GM21526 (cell line): Measurements from ENCODE around the gene TMEM156.
"Not testable (repeated sequence)": the region's sequence is repeated elsewhere in the genome, so short reads cannot be mapped to it uniquely, and the experiment has no call there.

Experiments
- ATAC-seq: cut with Tn5 transposase; IDR thresholded peaks from one replicate; pipeline ENCODE4 v1.9.1; 2021; ENCODE audit warnings: moderate library complexity; ENCODE audit not compliant: unreplicated experiment, low FRiP score

Gene TMEM156

DNA sequence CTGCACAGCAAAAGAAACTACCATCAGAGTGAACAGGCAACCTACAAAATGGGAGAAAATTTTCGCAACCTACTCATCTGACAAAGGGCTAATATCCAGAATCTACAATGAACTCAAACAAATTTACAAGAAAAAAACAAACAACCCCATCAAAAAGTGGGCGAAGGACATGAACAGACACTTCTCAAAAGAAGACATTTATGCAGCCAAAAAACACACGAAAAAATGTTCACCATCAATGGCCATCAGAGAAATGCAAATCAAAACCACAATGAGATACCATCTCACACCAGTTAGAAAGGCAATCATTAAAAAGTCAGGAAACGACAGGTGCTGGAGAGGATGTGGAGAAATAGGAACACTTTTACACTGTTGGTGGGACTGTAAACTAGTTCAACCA is 30.2 kb downstream of the TMEM156 start:
- ATAC-seq: not testable (repeated sequence)

DNA sequence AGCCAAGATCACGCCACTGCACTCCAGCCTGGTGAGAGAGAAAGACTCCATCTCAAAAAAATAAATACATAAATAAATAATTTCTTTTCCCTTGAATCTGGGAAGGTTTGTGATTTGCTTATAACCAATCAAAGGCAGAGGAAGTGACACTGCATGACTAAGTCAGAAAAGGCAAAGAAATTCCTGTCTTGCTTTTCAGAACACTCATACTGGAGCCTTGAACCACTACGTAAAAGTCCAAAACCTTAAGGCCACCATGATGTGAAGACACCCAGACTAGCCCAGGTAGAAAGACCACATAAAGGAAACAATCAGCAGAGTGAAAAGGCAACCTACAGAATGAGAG is 36.6 kb downstream of the TMEM156 start:
- ATAC-seq: no peak

DNA sequence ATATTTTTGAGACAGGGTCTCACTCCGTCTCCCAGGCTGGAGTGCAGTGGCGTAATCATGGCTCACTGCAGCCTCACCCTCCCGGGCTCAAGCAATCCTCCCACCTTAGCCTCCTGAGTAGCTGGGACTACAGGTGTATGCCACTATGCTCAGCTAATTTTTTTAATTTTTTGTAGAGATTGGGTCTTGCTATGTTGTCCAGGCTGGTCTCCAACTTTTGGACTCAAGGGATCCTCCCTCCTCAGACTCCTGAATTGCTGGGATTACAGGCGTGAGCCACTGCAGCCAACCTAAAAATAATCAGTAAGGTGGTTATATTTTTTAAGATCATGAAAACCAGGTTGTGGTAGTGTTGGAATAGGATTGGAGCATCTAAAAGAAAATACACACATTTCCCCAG is 38.1 kb downstream of the TMEM156 start:
- ATAC-seq: no peak

DNA sequence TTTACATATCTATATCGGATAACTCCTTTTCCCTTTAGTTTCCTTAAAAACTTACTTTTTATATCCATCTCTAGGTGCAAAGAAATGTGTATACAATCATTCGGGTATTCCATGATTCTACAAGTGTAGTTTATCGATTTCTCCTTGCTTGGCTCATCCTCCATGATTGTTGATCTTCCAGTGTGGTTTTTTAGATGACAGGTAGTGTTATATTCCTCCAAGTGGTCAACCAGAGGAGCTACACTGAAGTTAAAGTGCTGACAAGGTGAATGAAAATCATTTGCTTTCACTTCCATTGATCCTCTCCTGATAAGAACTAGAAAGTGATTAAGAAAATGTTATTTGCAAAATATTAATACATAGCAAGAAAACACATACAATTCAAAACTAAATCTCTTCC is 38.5 kb downstream of the TMEM156 start:
- no peak for ATAC-seq

DNA sequence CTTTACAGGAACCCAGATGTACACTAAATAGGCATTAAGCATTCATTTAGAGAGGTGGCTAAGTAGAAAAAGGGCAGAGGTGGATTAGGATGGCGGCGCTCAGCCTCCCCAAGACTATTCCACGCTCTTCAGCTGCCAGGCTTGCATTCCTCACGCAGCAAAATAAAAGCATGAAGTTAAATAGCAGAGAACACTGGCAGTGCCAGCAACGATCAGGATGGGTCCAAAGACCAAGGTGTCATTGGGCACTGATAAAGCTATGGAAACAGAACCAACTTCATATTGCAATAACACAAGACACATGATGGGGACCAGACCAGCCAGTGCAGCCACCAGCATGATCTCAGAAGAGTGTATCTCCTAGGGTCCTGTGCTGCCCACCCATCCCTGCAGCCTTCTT is 42.0 kb downstream of the TMEM156 start:
- no peak for ATAC-seq

DNA sequence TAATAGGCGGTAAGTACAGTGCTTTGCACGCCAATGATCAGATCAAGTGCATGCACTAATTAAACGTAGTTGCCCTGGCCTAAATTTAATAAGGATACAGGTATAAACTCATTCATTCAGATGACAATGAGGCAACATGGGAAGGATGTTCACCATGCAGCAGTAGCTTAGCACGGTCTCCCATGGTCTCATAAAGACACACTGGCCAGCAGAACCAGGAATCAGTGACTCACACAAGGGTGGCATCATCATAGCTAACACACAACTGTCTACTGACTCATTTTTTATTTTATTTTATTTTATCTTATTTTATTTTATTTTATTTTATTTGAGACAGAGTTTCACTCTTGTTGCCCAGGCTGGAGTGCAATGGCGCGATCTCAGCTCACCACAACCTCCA is 42.7 kb downstream of the TMEM156 start:
- ATAC-seq: no peak

DNA sequence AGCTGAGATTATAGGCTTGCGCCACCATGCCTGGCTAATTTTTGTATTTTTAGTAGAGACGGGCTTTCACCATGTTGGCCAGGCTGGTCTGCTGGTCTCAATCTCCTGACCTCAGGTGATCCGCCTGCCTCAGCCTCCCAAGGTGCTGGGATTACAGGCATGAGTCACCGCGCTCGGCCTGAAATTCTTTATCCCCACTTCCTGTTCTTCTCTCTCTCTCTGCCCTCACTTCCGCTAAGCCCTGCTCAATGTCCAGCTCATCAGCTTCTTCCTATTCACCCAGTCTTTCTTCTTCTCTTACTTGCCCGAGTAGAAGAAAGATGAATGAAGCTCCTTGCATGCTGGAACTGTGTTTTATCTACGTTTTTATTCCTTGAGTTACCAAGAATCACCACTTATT is 43.9 kb downstream of the TMEM156 start:
- ATAC-seq: not testable (repeated sequence)

DNA sequence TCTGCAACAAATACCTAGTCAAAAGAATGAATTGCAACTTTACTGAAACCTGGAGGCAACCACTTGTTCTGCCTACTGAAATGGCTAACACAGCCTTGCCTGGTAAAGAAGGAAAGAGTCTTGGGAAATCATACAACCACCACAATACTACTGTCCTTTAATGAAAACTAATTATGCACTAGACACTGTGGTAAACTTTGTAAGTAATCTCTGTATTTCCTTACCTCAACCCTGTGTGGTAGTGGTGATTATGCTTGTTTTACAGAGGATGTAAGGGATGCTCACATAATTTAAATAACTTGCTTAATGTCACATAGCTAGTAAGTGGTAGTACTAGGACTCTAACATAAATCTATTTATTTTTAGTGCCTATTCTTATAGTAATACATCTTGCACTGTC is 44.7 kb downstream of the TMEM156 start:
- ATAC-seq: no peak

DNA sequence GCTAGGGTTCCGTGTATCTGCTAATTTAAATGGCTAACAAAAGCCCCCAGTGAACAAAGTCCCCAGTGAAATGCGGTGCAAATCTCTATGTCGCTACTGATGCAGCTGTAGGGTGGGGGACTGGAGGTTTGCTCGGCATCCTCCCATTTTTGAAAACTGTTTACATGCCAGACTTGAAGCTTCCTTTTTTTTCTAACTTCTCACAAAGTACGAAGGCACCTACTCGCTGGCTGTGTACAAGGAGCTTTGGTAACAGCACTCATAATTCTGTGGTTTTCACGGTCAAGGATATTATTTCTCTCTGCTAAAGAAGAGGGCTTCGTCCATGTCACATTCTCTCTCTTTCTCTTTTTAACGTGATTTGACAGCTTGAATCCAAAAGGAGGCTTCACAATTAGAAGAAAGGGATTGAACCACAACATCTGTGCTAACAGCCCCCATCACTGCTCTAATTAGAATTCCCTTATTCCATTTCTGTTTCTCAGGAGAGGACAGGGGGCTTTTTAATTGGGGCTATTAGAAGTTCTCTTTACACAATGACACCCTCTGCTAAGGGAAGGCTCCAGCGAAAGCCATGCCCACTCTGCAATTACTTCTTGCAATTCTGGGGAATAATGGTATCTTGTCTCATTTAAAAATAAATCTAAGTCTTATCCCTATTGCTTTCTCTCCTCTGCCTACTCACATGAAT is 46.7 kb downstream of the TMEM156 start:
- ATAC-seq: no peak

DNA sequence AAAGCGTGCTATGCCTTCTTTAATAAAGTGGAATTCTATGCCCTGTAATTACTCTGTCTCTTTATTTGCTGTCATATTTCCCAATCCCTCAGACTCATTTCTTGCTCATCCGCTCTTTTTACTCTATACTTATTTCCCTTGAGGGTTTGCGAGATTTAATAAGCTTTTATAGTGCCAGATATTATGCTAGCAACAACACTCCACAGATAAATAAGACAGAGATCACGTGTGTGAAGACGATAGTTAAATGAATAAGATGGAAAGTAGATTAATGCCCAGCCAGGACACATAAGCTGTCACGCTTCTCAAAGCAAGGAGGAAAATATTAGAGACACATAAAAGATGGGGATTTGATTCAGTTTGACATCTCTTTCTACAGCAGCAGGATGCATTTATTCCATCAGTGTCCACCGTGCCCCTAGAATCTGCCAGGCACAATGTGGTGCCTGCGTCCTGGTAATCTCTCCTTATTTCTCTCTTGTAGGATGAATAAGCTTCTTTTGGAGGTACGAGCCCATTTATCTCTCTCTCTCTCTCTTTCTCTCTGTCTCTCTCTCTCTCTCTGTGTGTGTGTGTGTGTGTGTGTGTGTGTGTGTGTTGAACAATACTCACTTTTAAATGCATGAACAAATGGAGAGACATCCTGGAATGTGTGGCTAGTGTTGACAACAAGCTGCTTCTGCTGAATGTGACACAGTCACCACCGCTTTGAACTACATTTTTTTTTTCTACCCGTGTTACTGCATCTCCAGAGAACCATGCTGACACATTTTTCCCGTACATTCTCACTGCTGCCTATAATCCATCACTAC is 48.2 kb downstream of the TMEM156 start:
- ATAC-seq: no peak

DNA sequence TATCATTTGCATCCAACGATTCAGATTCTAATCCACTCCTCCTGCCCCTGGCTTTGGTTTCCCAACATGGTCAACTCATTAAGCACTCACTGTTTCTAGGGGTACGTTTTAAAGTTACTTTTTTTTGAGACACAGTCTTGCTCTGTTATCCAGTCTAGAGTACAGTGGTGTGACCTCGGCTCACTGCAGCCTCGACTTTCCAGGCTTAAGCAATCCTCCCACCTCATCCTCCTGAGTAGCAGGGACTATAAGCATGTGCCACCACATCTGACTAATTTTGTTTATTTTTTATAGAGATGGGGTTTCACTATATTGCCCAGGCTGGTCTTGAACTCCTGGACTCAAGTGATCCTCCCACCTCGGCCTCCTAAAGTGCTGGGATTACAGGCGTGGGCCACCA is 48.9 kb downstream of the TMEM156 start:
- ATAC-seq: no peak

DNA sequence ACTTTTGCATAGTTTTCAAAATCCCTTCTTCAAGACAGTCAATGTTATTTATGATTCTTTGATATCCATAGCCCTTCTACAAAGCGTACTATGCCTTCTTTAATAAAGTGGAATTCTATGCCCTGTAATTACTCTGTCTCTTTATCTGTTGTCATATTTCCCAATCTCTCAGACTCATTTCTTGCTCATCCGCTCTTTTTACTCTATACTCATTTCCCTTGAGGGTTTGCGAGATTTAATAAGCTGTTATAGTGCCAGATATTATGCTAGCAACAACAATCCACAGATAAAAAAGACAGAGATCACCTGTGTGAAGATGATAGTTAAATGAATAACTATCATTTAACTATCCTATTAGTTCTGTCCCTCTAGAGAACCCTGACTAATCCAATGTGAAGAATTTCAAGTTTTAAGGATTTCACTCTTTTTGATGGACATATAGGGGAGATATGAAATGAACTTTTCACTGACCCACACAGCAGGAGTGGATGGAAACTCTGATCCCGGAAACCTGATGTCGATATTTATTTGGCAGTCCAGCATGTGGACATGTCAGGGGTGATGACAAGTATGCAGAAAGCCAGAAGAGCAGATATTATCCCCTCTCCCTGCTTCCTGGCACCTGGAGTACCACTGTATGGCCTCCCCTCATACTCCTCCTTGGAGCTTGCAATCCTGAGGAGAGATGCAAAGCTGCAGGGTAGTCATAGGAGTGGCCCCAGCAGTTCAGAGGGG is 49.7 kb downstream of the TMEM156 start:
- no peak for ATAC-seq

DNA sequence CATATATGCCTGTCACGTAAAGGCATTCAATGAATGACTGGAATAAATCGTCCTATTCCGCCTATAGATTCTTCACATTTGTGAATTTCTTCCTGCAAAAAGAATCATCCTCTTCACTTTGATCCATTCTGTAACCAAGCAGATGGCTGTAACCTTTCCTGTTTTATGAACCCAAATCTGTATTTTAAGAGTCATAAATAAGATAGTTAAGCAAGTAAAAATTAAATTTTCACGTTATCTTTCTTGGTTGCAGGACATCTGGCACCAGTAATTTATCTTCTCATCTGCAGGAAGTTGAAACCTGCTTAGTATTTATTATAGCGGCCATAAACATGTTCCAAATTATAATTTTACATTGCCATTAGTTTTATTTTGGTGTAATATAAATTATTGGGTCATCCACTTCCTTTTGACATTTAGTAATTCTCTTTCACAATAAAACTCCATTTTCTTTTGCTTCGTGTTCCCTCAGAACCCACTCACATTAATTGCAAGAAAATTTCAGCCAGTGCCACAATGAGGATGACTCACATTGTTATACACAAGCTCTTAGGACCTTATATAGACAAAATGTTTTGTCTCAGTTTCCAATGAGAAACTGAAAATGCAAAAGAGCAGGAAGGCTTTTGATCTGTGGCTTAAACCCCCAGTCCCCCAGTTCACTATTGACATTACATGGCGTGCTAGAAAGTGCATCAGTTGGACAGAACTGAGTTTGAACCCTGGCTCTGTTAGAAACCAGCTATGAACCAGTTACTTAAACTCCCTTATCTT is 51.1 kb downstream of the TMEM156 start:
- no peak for ATAC-seq

DNA sequence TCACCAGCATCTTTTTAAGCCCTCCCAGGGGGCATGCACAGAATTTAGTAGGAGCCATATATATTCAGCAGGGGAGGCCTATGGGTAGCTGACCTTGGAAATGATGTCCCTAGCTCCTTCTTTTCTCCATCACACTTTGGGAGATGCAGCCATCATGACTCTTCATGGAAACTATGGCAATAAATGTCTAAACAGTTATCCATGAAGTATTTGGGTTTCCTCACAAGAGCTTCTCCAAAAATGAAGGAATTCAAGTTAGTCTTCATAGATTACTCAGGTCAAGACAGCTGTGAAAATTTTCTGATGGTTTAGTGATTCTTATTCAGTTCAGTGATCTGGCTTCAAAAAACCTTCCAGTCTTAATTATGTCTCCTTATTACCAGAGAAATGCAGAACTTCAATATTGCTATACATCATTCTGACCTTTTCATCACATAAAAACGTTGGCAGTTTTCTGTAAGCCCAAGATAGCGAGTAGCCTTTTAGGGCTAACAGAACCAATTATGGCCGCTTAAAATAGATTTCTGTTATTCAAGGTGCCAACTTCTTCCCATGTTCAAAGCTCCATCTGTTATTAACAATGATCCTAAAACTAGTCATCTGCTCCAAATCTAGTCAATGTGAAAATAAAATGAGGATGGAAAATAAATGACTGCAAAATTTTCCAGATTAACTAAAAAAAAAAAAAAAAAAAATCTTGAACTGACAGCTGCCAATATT is 52.5 kb downstream of the TMEM156 start:
- no peak for ATAC-seq

DNA sequence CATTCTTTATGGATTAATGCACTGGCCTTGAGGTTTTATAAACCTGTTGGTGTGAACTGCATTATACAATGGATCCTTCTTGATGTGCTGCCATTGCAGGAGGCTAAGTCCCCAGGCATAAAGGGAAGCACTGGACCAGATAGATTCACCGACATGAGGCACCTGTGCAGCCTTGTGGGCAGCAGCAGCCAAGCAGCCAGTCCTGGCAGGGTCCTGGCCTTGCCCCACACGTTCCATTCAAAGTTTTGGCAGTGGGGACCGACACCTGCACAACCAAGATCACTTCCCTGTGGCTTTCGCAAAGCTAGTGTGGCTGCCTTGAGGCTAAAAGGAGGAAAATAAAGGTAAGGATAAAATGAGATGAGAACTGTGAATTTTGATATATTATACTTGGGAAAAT is 53.1 kb downstream of the TMEM156 start:
- no peak for ATAC-seq

DNA sequence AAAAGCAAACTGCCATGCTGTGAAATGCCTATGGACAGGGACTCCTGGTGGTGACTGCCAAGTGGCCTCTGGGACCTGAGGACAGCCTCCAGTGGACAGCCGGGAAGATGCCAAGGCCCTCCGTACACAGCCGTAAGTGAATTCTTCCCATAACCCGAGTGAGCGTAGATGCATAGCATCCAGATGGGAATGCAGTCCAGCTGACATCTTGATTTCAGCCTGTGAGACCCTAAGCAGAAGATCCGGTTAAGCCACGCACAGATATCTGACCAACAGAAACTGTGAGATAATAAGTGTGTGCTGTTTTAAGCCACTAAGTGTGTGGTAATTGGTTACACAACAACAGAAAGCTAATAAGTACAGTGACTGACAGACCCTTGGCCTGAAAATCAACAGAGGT is 55.9 kb downstream of the TMEM156 start:
- ATAC-seq: no peak

DNA sequence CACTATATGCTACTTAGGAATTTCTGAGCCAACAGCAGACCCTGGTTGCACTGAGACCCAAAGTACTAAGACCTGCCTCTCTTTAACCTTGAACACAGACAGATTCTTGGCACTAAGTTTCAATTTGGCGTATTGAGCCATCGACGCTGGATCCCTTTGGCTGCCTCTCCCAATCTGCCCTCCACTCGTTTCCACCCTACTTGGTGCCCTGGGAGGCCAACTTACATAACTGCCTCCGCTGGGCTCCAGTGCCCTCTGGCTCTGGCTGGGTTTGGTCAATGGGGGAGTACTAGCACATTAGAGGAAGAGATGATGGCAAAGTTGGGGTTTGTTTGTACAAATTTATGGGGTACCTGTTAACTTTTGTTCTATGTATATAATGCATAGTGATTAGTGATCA is 63.5 kb downstream of the TMEM156 start:
- no peak for ATAC-seq

DNA sequence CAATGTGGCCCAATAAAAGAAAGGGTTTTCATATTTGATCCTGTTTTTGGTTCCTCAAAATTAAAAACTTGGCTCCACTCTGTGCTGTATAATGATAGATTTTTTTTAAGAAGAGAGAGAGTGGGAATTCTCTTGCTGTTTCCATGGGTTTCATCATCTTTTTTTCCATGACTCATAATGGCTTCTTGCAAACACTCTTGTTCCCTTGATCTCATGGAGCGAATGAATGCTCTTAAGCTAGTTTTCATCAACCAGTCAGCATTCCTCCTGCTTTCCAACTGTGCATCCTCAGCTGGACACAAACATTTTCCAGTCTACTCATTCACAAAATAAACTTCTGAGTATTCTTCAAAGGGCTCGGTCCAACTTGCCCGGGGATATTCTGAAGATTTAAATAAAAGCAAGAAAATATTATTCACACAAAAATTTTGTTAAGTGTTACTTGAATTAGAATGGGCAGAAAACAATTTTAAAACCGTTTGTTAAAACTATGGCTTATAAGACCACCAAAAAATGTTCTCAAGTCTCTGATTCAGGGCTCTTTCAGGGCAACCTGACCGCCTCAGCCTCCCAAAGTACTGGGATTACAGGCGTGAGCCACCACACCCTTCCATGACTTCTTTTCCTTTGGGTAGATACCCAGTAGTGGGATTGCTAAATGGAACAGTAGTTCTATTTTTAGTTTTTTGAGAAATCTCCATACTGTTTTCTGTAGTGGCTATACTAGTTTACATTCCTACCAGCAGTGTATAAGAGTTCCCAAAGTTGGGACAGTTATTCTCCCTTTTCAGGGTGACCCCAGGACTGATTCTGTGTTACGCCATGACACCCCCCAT is 64.7 kb downstream of the TMEM156 start:
- ATAC-seq: no peak

DNA sequence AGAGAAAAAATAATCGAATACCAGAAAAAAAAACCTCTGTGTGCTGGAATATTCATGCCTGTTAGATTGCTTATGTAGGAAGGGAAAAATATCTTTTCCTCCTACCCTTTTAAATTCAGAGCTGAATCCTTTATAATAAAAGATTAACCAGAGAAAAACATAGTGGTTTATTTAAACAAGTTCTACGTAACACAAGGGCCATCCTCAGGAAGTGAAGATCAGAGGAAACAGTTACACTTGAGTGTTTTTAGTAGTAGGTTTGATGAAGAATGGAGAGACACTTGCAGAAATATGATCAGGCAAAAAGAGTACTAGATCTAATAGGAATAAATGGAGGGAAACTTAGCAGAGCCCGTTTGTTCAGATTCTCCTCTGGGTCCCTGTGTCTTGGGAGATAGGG is 66.3 kb downstream of the TMEM156 start:
- no peak for ATAC-seq
